HEK293 (cell line): Measurements from ENCODE around the gene ATAT1.

Experiments used
- CTCF ChIA-PET: fragments of 350-600 bp; formaldehyde crosslinking; extraction: SDS; loops from one replicate; lab custom pipeline; 2021; ENCODE audit warnings: antibody characterized with exemption; lab: Yijun Ruan, JAX
- POLR2A ChIA-PET: fragments of 300-600 bp; formaldehyde crosslinking; extraction: SDS; loops from one replicate; lab custom pipeline; 2020; ENCODE audit warnings: antibody characterized with exemption, inconsistent platforms; lab: Yijun Ruan, JAX
- H3K27ac ChIP-seq: fragments of 200-500 bp; sonication (Bioruptor generic); 2 replicates; pipeline ENCODE4 v1.5.1; 2014; ENCODE audit warnings: low read depth, low read length, control low read depth, inconsistent platforms; ENCODE audit errors: extremely low read depth
- H3K36me3 ChIP-seq, 2 experiments: fragments of 200-500 bp in 1 of 2; sonication (Bioruptor generic) in 1 of 2; 1 replicate in 1 of 2; 2 replicates in 1 of 2; pipeline ENCODE4 v1.5.1; 2014 to 2017; ENCODE audit warnings: inconsistent platforms in 2 of 2, low read length in 2 of 2; ENCODE audit not compliant: control insufficient read depth in 2 of 2, insufficient read depth in 1 of 2
- H3K4me1 ChIP-seq: fragments of 200-500 bp; sonication (Bioruptor generic); 2 replicates; pipeline ENCODE4 v1.5.1; 2014; ENCODE audit warnings: mild to moderate bottlenecking, low read length, inconsistent platforms; ENCODE audit not compliant: control insufficient read depth, insufficient read depth
- H3K4me3 ChIP-seq: 2 replicates; pipeline ENCODE4 v1.5.1; 2011; ENCODE audit warnings: low read depth, mild to moderate bottlenecking, control low read depth, low read length, moderate library complexity
- H3K9me3 ChIP-seq: fragments of 200-500 bp; sonication (Bioruptor generic); 2 replicates; pipeline ENCODE4 v1.5.1; 2014; ENCODE audit warnings: low read depth, low read length, inconsistent platforms; ENCODE audit not compliant: control insufficient read depth, insufficient read depth
- AEBP2 ChIP-seq: fragments of 450-650 bp; formaldehyde crosslinking; IDR thresholded peaks from 2 replicates; pipeline ENCODE4 v1.5.1; 2016; ENCODE audit warnings: missing biosample characterization, missing genetic modification characterization, borderline replicate concordance
- INSM2 ChIP-seq: fragments of 450-650 bp; formaldehyde crosslinking; IDR thresholded peaks from 2 replicates; pipeline ENCODE4 v1.5.1; 2016; ENCODE audit warnings: missing biosample characterization, missing genetic modification characterization
- KLF1 ChIP-seq: fragments of 450-650 bp; formaldehyde crosslinking; IDR thresholded peaks from 2 replicates; pipeline ENCODE4 v1.5.1; 2016; ENCODE audit warnings: missing biosample characterization, missing genetic modification characterization
- TCF7L2 ChIP-seq: IDR thresholded peaks from 2 replicates; pipeline ENCODE4 v1.6.1; 2011; ENCODE audit warnings: low read depth, mild to moderate bottlenecking, inconsistent platforms, low read length, moderate library complexity, borderline replicate concordance
- ZBTB10 ChIP-seq: fragments of 450-650 bp; formaldehyde crosslinking; IDR thresholded peaks from 2 replicates; pipeline ENCODE4 v1.5.1; 2016; ENCODE audit warnings: missing biosample characterization, missing genetic modification characterization
- ZIC2 ChIP-seq: fragments of 450-650 bp; formaldehyde crosslinking; IDR thresholded peaks from 2 replicates; pipeline ENCODE4 v1.5.1; 2016; ENCODE audit warnings: missing biosample characterization, missing genetic modification characterization
- ZNF10 ChIP-seq: fragments of 450-650 bp; formaldehyde crosslinking; IDR thresholded peaks from 2 replicates; pipeline ENCODE4 v1.5.1; 2017; ENCODE audit warnings: missing biosample characterization, missing genetic modification characterization
- ZNF121 ChIP-seq: fragments of 450-650 bp; formaldehyde crosslinking; IDR thresholded peaks from 2 replicates; pipeline ENCODE4 v1.5.1; 2016; ENCODE audit warnings: missing biosample characterization, missing genetic modification characterization
- ZNF146 ChIP-seq: fragments of 450-650 bp; formaldehyde crosslinking; IDR thresholded peaks from 2 replicates; pipeline ENCODE4 v1.5.1; 2016; ENCODE audit warnings: missing biosample characterization, missing genetic modification characterization
- ZNF202 ChIP-seq: fragments of 450-650 bp; formaldehyde crosslinking; IDR thresholded peaks from 2 replicates; pipeline ENCODE4 v1.5.1; 2016; ENCODE audit warnings: missing biosample characterization, missing genetic modification characterization, borderline replicate concordance
- ZNF221 ChIP-seq: fragments of 450-650 bp; formaldehyde crosslinking; IDR thresholded peaks from 2 replicates; pipeline ENCODE4 v1.5.1; 2017; ENCODE audit warnings: missing biosample characterization, missing genetic modification characterization, borderline replicate concordance
- ZNF302 ChIP-seq: fragments of 450-650 bp; formaldehyde crosslinking; IDR thresholded peaks from 2 replicates; pipeline ENCODE4 v1.5.1; 2016; ENCODE audit warnings: missing biosample characterization, missing genetic modification characterization, low read depth
- ZNF350 ChIP-seq: fragments of 450-650 bp; formaldehyde crosslinking; IDR thresholded peaks from 2 replicates; pipeline ENCODE4 v1.5.0; 2017; ENCODE audit warnings: missing biosample characterization, mild to moderate bottlenecking, missing genetic modification characterization
- ZNF362 ChIP-seq: fragments of 450-650 bp; formaldehyde crosslinking; IDR thresholded peaks from 2 replicates; pipeline ENCODE4 v1.5.1; 2016; ENCODE audit warnings: missing biosample characterization, missing genetic modification characterization
- ZNF394 ChIP-seq: fragments of 450-650 bp; formaldehyde crosslinking; IDR thresholded peaks from 2 replicates; pipeline ENCODE4 v1.5.1; 2016; ENCODE audit warnings: missing biosample characterization, missing genetic modification characterization, mild to moderate bottlenecking, moderate library complexity, borderline replicate concordance
- ZNF449 ChIP-seq: fragments of 450-650 bp; formaldehyde crosslinking; IDR thresholded peaks from 2 replicates; pipeline ENCODE4 v1.5.1; 2017; ENCODE audit warnings: missing biosample characterization, mild to moderate bottlenecking, missing genetic modification characterization, moderate library complexity
- ZNF521 ChIP-seq: fragments of 450-650 bp; formaldehyde crosslinking; IDR thresholded peaks from 2 replicates; pipeline ENCODE4 v1.5.1; 2017; ENCODE audit warnings: missing biosample characterization, mild to moderate bottlenecking, missing genetic modification characterization
- ZNF558 ChIP-seq: fragments of 450-650 bp; formaldehyde crosslinking; IDR thresholded peaks from 2 replicates; pipeline ENCODE4 v1.5.1; 2016; ENCODE audit warnings: missing biosample characterization, missing genetic modification characterization
- ZNF670 ChIP-seq: fragments of 450-650 bp; formaldehyde crosslinking; IDR thresholded peaks from 2 replicates; pipeline ENCODE4 v1.5.1; 2016; ENCODE audit warnings: missing biosample characterization, missing genetic modification characterization, low read depth
- ZNF704 ChIP-seq: fragments of 450-650 bp; formaldehyde crosslinking; IDR thresholded peaks from 2 replicates; pipeline ENCODE4 v1.5.1; 2016; ENCODE audit warnings: missing biosample characterization, missing genetic modification characterization
- ZSCAN4 ChIP-seq: fragments of 450-650 bp; formaldehyde crosslinking; IDR thresholded peaks from 2 replicates; pipeline ENCODE4 v1.5.1; 2017; ENCODE audit warnings: missing biosample characterization, missing genetic modification characterization

Gene ATAT1

GRCh38 chr6:30615958-30616810 lies 10.5 kb upstream of the ATAT1 start (continued):
- TF ChIP-seq ZNF704 (no peak), ZBTB10 (tag by site-specific recombination) (no peak), ZNF394 (tag by site-specific recombination) (no peak), ZNF449 (tag by site-specific recombination) (0 out of 2 replicates have a peak, but pooled peaks have one; percentile 10), ZNF558 (no peak), INSM2 (tag by site-specific recombination) (no peak), ZNF521 (tag by site-specific recombination) (no peak), ZNF121 (no peak), ZNF350 (tag by site-specific recombination) (no peak)

- Histone ChIP-seq H3K4me3 (peak within 1 kb of the TSS; percentile 91), H3K27ac (peak within 1 kb of the TSS; percentile 88), H3K9me3 (no peaks in the 10 kb centered on the region), H3K36me3 (peaks cover 18 to 43% of the 10 kb centered on the region in 2 experiments; a peak in 2 of 3 replicates), H3K4me1 (peaks cover 18% of the 10 kb centered on the region)
- ChIA-PET POLR2A (interaction anchor here (0.5 to 1.9 kb wide), 15 partner anchors 10 to 542 kb away, joined by 3 to 11 read pairs (median 4); partner anchors contain the start of genes ATAT1, C6orf136, GNL1 and IER3), CTCF (interaction anchor here (0.5 to 2.0 kb wide), 7 partner anchors 12 to 404 kb away, joined by 3 to 9 read pairs (median 4); partner anchors contain the start of gene TRIM26)
- TF ChIP-seq ZNF10 (tag by site-specific recombination) (no peak), AEBP2 (tag by site-specific recombination) (no peak), ZNF202 (tag by site-specific recombination) (no peak), ZNF221 (tag by site-specific recombination) (no peak), KLF1 (tag by site-specific recombination) (peak; percentile 99), TCF7L2 (no peak), ZNF670 (no peak), ZNF302 (tag by site-specific recombination) (no peak), ZIC2 (tag by site-specific recombination) (0 out of 2 replicates have a peak, but pooled peaks have one; percentile 22), ZNF362 (tag by site-specific recombination) (no peak), ZSCAN4 (tag by site-specific recombination) (no peak), ZNF146 (peak; percentile 52)
Measured at GRCh38 chr6:30616811-30617564, 9.7 kb upstream of the ATAT1 start, which contains the start of gene PPP1R10. Gene PPP1R10 (minus strand): TSS chr6:30617243. CDS start chr6:30609944, 7,299 bp downstream.
